HepG2 (cell line): ENCODE results near the gene SOCS1. TPM values are rescaled to one million over a fixed set of nuclear protein-coding genes. Genes with fewer than 3 reads are reported as not detected.

Source experiments
- AGO2 ChIP-seq: fragments of 200-400 bp; formaldehyde crosslinking; optimal IDR thresholded peaks from 2 replicates; pipeline ENCODE3; 2017; ENCODE audit warnings: mild to moderate bottlenecking, low read depth, low read length, moderate library complexity
- CBFB ChIP-seq: sonication (generic); formaldehyde crosslinking; IDR thresholded peaks from 2 replicates; pipeline ENCODE4 v1.4.0; 2020; ENCODE audit warnings: missing genetic modification reagents
- CCAR2 ChIP-seq: fragments of 200-400 bp; formaldehyde crosslinking; optimal IDR thresholded peaks from 2 replicates; pipeline ENCODE3; 2018; ENCODE audit warnings: low read depth, mild to moderate bottlenecking, low read length, moderate library complexity
- CEBPG ChIP-seq: IDR thresholded peaks from 2 replicates; pipeline ENCODE4 v1.6.1; 2016
- FIP1L1 ChIP-seq: fragments of 200-400 bp; formaldehyde crosslinking; IDR thresholded peaks from 2 replicates; pipeline ENCODE4 v1.6.1; 2018; ENCODE audit warnings: low read depth, mild to moderate bottlenecking, low read length, moderate library complexity, borderline replicate concordance; ENCODE audit not compliant: insufficient read depth
- HHEX ChIP-seq: IDR thresholded peaks from 2 replicates; pipeline ENCODE4 v1.6.1; 2016; ENCODE audit warnings: control low read depth
- KMT2B ChIP-seq: IDR thresholded peaks from 2 replicates; pipeline ENCODE4 v1.6.1; 2016; ENCODE audit warnings: missing genetic modification reagents, missing compliant biosample characterization
- MAX ChIP-seq: IDR thresholded peaks from 2 replicates; pipeline ENCODE4 v1.6.1; 2012; ENCODE audit warnings: inconsistent platforms
- MIXL1 ChIP-seq: IDR thresholded peaks from 2 replicates; pipeline ENCODE4 v1.6.1; 2016
- NR2F1 ChIP-seq, 2 experiments: fragments of 450-650 bp in 1 of 2; formaldehyde crosslinking in 1 of 2; IDR thresholded peaks; 2 replicates each; pipeline versions ENCODE4 v1.5.0 to v1.6.1; 2016 to 2020; ENCODE audit warnings: mild to moderate bottlenecking in 1 of 2, missing compliant biosample characterization in 1 of 2, missing genetic modification reagents in 1 of 2, moderate library complexity in 1 of 2
- POLR2AphosphoS5 ChIP-seq: IDR thresholded peaks from 2 replicates; pipeline ENCODE4 v1.6.1; 2012; ENCODE audit warnings: low read depth, low read length
- RARA ChIP-seq: IDR thresholded peaks from 2 replicates; pipeline ENCODE4 v1.6.1; 2016; ENCODE audit warnings: missing genetic modification reagents, missing compliant biosample characterization
- SIN3A ChIP-seq: IDR thresholded peaks from 2 replicates; pipeline ENCODE4 v1.6.1; 2011; ENCODE audit warnings: low read depth, mild to moderate bottlenecking, control low read depth, low read length, borderline replicate concordance
- TCF12 ChIP-seq, 2 experiments: fragments of 450-650 bp in 1 of 2; sonication (generic) in 1 of 2; formaldehyde crosslinking in 1 of 2; IDR thresholded peaks; 2 replicates each; pipeline versions ENCODE4 v1.6.1 to v1.8.0; 2017 to 2022; ENCODE audit warnings: antibody characterized with exemption in 1 of 2, mild to moderate bottlenecking in 1 of 2, missing genetic modification reagents in 1 of 2, moderate library complexity in 1 of 2
- TCF7L2 ChIP-seq: IDR thresholded peaks from 2 replicates; pipeline ENCODE4 v1.6.1; 2011; ENCODE audit warnings: mild to moderate bottlenecking, low read depth, low read length, moderate library complexity
- TEAD3 ChIP-seq: optimal IDR thresholded peaks from 2 replicates; pipeline ENCODE3; 2016; ENCODE audit warnings: borderline replicate concordance
- ZNF143 ChIP-seq: sonication (generic); formaldehyde crosslinking; IDR thresholded peaks from 2 replicates; pipeline ENCODE4 v1.4.0; 2020; ENCODE audit warnings: missing genetic modification reagents
- ZNF205 ChIP-seq: IDR thresholded peaks from 2 replicates; pipeline ENCODE4 v1.6.1; 2018; ENCODE audit warnings: missing biosample characterization, missing genetic modification reagents
- ZNF207 ChIP-seq: fragments of 450-650 bp; IDR thresholded peaks from 2 replicates; pipeline ENCODE4 v1.6.1; 2016; ENCODE audit warnings: antibody characterized with exemption, borderline replicate concordance
- ZNF614 ChIP-seq: IDR thresholded peaks from 2 replicates; pipeline ENCODE4 v1.6.1; 2018; ENCODE audit warnings: missing biosample characterization, missing genetic modification reagents, inconsistent platforms, borderline replicate concordance
- ZNF687 ChIP-seq: sonication (generic); formaldehyde crosslinking; IDR thresholded peaks from 2 replicates; pipeline ENCODE4 v1.5.1; 2020; ENCODE audit warnings: mild to moderate bottlenecking, missing genetic modification reagents, moderate library complexity
- polyA plus RNA-seq, 8 experiments: library from polyadenylated mRNA; depleted of rRNA in 3 of 8; stranded (reverse) in 7 of 8; unstranded in 1 of 8; fragments of >200 nt; fragmentation: Illumina TruSeq in 4 of 8; extraction: Trizol in 4 of 8; gene quantifications; 2 replicates each; pipeline versions ENCODE4 v1.2.1 to v1.2.3, GENCODE V29; 2011 to 2016; ENCODE audit warnings: low read depth in 4 of 8, missing spikeins in 1 of 8, mixed read lengths in 1 of 8; ENCODE audit not compliant: insufficient read depth in 1 of 8
- total RNA-seq, 5 experiments: library from RNA; depleted of rRNA; stranded (reverse); fragments of >200 nt; fragmentation: Illumina TruSeq; extraction: Trizol; gene quantifications; 2 replicates each; pipeline ENCODE4 v1.2.3, GENCODE V29; 2016; ENCODE audit warnings: low read depth in 1 of 5
- TF ChIP-seq, protein P1 (sequence below): sonication (generic); formaldehyde crosslinking; IDR thresholded peaks from 2 replicates; pipeline ENCODE4 v1.4.0; 2020; ENCODE audit warnings: missing genetic modification reagents, borderline replicate concordance

The SOCS1 gene
- total and polyA plus RNA-seq, 2 of the 13 experiments (the other 11 are each of a cell fraction or from before 2014, with no cell fraction given): 5.3 to 6.3 TPM

DNA sequence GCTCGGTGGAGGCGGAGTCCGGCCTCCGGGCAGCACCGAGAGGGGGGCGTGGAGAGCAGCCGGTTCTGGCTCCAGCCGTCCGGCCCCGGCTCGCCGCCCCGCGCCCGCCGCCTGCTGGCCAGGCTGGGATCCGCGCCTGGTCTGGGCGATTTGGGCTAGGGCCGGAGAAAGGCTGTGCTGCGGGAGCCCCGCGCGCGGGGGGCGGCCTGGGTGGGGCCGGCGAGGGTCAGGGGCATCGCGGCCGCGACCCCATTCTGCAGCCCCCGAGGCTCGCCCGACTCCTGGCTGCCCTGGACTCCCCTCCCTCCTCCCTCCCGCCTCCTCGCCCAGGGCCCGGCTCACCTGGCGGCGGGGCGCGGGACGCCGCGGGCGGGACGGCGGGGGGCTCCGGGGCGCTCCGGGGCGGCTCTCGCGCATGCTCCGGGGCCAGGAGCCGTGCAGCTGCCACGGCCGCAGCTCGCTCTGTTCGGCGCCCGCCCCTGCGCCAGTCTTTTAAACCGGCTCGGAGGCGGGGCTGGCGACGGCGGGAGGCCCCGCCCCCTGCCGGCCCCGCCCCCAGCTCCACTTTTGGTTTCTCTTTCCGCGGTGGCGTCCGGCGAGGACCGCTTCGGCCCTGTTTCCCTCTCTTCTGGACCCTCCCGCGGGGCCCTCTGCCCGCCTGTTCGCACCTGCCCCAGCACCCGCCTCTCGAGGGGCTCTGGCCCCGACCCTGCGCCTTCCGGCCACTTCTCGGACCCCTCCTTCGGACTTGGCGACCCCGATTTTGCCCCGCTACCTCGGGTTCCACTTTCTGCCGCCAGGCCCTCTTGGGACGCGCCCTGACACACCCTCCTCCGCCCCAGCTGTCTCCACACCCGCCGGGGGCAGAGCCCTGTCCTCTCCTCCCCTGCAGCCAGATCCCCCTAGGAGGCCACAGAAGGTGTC is at the start of gene SOCS1 (continued):
- TF ChIP-seq TCF7L2 (no peak), AGO2 (no peak), MIXL1 (CRISPR knock-in tag) (no peak; the same call in 1 of the 2 replicates), ZNF687 (CRISPR knock-in tag) (peak; percentile 44), POLR2AphosphoS5 (peak; percentile 95), ZNF207 (no peak), MAX (peak; percentile 48; the same call in 1 of the 2 replicates), ZNF205 (CRISPR knock-in tag) (peak; percentile 65), FIP1L1 (no peak), SIN3A (peak; percentile 89; the same call in 1 of the 2 replicates), ZNF614 (0 out of 2 replicates have a peak, but pooled peaks have one; percentile 12), CCAR2 (peak; percentile 0), ZNF143 (CRISPR knock-in tag) (peak; percentile 59), NR2F1 (CRISPR knock-in tag; IDR thresholded peaks at IDR 0.05) (no peak), RARA (CRISPR knock-in tag) (peak; percentile 43; the same call in 1 of the 2 replicates), CEBPG (CRISPR knock-in tag) (no peak), TEAD3 (no peak), KMT2B (CRISPR knock-in tag) (peak; percentile 86), TCF12 (IDR thresholded peaks at IDR 0.05) (no peak), TCF12 (CRISPR knock-in tag; IDR thresholded peaks at IDR 0.05) (peak; percentile 25; the same call in 1 of the 2 replicates), CBFB (CRISPR knock-in tag) (peak; percentile 47; the same call in 1 of the 2 replicates), HHEX (CRISPR knock-in tag) (no peak)
- TF ChIP-seq, protein P1, sequence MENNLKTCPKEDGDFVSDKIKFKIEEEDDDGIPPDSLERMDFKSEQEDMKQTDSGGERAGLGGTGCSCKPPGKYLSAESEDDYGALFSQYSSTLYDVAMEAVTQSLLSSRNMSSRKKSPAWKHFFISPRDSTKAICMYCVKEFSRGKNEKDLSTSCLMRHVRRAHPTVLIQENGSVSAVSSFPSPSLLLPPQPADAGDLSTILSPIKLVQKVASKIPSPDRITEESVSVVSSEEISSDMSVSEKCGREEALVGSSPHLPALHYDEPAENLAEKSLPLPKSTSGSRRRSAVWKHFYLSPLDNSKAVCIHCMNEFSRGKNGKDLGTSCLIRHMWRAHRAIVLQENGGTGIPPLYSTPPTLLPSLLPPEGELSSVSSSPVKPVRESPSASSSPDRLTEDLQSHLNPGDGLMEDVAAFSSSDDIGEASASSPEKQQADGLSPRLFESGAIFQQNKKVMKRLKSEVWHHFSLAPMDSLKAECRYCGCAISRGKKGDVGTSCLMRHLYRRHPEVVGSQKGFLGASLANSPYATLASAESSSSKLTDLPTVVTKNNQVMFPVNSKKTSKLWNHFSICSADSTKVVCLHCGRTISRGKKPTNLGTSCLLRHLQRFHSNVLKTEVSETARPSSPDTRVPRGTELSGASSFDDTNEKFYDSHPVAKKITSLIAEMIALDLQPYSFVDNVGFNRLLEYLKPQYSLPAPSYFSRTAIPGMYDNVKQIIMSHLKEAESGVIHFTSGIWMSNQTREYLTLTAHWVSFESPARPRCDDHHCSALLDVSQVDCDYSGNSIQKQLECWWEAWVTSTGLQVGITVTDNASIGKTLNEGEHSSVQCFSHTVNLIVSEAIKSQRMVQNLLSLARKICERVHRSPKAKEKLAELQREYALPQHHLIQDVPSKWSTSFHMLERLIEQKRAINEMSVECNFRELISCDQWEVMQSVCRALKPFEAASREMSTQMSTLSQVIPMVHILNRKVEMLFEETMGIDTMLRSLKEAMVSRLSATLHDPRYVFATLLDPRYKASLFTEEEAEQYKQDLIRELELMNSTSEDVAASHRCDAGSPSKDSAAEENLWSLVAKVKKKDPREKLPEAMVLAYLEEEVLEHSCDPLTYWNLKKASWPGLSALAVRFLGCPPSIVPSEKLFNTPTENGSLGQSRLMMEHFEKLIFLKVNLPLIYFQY (CRISPR knock-in tag): peak; percentile 50; the same call in 1 of the 2 replicates
